BLaER1 (cell line): ENCODE measurements around the gene SLC25A44.
"Not testable (repeated sequence)": the region's sequence is repeated elsewhere in the genome, so short reads cannot be mapped to it uniquely, and the experiment has no call there.

Experiments used
- H3K27ac ChIP-seq: shearing (Covaris generic); formaldehyde crosslinking; 2 replicates; pipeline ENCODE4 v1.8.1; 2022
- H3K27me3 ChIP-seq: shearing (Covaris generic); formaldehyde crosslinking; 2 replicates; pipeline ENCODE4 v1.8.1; 2022
- H3K36me3 ChIP-seq: shearing (Covaris generic); formaldehyde crosslinking; 2 replicates; pipeline ENCODE4 v1.8.1; 2022
- H3K4me1 ChIP-seq: shearing (Covaris generic); formaldehyde crosslinking; 2 replicates; pipeline ENCODE4 v1.8.1; 2022
- H3K4me2 ChIP-seq: shearing (Covaris generic); formaldehyde crosslinking; 2 replicates; pipeline ENCODE4 v1.8.1; 2022
- H3K4me3 ChIP-seq: shearing (Covaris generic); formaldehyde crosslinking; 2 replicates; pipeline ENCODE4 v1.8.1; 2022
- H3K9ac ChIP-seq: shearing (Covaris generic); formaldehyde crosslinking; 2 replicates; pipeline ENCODE4 v1.8.1; 2022
- H3K9me3 ChIP-seq: shearing (Covaris generic); formaldehyde crosslinking; 2 replicates; pipeline ENCODE4 v1.8.1; 2022
- H4K20me1 ChIP-seq: shearing (Covaris generic); formaldehyde crosslinking; 2 replicates; pipeline ENCODE4 v1.8.1; 2022
- Cebpa-rat ChIP-seq: shearing (Covaris generic); IDR thresholded peaks from 2 replicates; pipeline ENCODE4 v1.8.1; 2022

Gene SLC25A44

DNA sequence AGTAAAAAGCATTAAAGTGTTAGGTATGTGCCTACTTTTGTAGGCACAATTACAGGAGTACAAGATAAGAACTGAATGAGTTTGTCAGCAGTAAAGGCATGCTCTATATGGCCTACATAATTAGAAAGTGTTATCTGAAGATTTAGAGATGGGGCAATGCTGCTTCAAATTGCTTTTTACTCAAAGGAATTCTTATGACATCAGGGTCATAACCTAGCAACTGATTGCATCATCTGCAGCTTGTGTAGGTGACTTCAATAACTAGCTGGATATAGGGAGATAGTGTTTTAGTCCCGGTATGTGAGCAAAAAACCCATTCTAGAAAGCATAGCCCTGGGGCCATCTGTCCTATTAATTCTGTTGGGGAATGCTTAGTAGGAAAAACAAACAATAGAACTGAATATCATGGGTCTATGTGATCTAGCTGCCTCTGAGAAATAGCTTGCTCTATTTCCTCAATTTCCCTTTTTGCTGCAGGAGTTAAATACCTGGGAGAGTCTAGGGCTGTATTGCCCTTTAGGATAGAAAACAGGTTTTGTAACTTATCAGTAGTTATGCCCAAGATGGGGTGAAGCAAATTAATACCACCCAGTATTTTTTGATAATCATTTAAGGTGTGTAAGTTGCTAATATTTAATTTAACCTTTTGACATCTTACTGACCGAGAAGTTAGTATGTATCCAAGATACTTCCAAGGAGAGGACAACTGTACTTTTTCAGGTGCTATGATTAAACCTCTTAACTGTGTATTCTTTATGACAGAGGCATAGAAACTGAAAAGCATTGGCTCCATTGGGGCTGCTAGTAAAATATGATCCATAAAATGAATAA lies 7.3 kb upstream of the SLC25A44 start:
- H3K27ac ChIP-seq, H3K4me2 ChIP-seq, H3K4me3 ChIP-seq, H3K4me1 ChIP-seq, H3K9ac ChIP-seq, H3K36me3 ChIP-seq, H4K20me1 ChIP-seq, H3K27me3 ChIP-seq: not testable (repeated sequence)
- peaks cover 39% of the 10 kb centered on the region for H3K9me3 ChIP-seq

DNA sequence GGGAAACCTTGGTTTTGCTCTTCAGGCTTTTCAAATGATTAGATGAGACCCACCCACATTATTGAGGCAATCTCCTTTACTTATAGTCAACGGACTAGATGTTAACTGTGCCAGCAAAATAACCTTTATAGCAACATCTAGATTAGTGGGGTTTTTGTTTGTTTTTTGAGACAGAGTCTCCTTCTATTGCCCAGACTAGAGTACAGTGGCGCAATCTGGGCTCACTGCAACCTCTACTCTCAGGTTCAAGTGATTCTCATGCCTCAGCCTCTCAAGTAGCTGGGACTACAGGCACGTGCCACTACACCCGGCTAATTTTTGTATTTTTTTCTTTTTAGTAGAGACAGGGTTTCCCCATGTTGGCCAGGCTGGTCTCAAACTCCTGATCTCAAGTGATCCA lies 3.6 kb upstream of the SLC25A44 start:
- not testable (repeated sequence) for H3K9ac ChIP-seq, H3K27me3 ChIP-seq, H3K4me3 ChIP-seq, H3K36me3 ChIP-seq, H3K27ac ChIP-seq, H3K4me2 ChIP-seq, H4K20me1 ChIP-seq
- peaks cover 23% of the 10 kb centered on the region for H3K4me1 ChIP-seq
- H3K9me3 ChIP-seq, result peaks cover 39% of the 10 kb centered on the region

DNA sequence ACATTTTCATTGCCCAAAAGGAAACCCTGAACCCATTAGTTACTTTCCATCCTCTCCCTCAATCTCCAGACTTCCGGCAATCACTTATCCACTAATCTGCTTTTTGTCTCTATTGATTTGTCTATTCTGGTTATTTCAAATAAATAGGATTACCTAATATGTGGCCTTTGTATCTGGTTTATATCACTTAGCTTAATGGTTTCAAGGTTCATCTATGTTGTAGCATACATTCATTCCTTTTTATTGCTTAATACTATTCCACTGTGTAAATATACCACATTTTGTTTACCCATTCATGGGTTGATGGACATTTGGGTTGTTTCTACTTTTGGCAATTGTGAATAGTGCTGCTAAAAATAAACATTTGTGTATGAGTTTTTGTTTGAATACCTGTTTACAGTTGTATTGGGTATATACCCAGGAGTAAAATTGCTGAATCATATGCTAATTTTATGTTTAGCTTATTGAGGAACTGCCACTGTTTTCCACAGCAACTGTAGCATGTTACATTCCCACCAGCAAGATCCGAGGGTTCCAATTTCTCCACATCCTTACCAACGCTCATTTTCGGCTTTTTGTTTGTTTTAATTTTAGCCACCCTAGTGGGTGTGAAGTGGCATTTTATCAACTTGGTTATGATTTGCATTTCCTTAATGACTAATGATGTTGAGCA lies 2.5 kb upstream of the SLC25A44 start:
- H4K20me1 ChIP-seq, result peaks cover 21% of the 10 kb centered on the region; the same call in 1 of the 2 replicates
- no peak for TF ChIP-seq Cebpa-rat
- no peak overlapping the region for H3K4me2 ChIP-seq
- peaks cover 29% of the 10 kb centered on the region for H3K4me1 ChIP-seq
- peaks cover 35% of the 10 kb centered on the region for H3K9me3 ChIP-seq
- H3K27me3 ChIP-seq, result no peaks in the 10 kb centered on the region
- H3K36me3 ChIP-seq, result peaks cover 12% of the 10 kb centered on the region
- no peak overlapping the region for H3K9ac ChIP-seq
- no peak overlapping the region for H3K27ac ChIP-seq
- no peak overlapping the region for H3K4me3 ChIP-seq

DNA sequence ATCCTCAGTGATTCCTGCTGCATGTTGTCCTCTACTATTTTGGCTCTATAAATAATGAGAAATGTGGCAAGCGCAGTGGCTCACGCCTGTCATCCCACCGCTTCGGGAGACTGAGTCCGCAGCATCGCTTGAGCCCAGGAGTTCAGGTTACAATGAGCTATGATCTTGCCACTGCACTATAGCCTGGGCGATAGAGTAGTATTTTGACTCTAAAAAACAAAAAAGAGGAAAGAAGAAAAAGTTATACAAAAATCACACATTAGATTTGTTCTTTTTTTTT lies 756 bp upstream of the SLC25A44 start:
- Histone ChIP-seq H3K9me3 (peaks cover 20% of the 10 kb centered on the region), H3K27ac (peak overlapping the region; percentile 85), H4K20me1 (peaks cover 38% of the 10 kb centered on the region), H3K4me3 (peak overlapping the region; percentile 83), H3K4me1 (peaks cover 29% of the 10 kb centered on the region), H3K36me3 (peaks cover 29% of the 10 kb centered on the region), H3K9ac (peak overlapping the region; percentile 81), H3K27me3 (no peaks in the 10 kb centered on the region), H3K4me2 (peak overlapping the region; percentile 81)
- no peak for TF ChIP-seq Cebpa-rat

DNA sequence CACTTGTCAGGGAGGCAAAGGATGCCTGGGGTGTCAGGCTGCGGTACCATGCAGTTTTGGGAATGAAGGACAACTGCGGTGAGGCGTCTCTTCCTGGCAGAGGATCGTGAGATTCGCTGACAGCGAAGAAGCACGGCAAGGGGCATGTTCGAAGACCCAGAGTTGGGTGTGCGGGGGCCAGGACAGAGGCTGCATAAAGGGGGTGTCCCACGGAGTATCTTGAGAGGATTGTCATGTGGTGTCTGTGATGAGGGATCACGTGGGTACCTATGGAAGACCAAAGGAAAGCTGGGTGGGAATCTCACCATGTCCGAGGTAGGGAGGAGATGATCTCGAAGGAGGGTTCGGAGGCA lies 372 bp downstream of the SLC25A44 start:
- no peak for TF ChIP-seq Cebpa-rat
- H3K27ac ChIP-seq, result peak overlapping the region; percentile 42
- H3K4me3 ChIP-seq, result peak overlapping the region; percentile 83
- H3K36me3 ChIP-seq, result peaks cover 39% of the 10 kb centered on the region
- peaks cover 49% of the 10 kb centered on the region for H4K20me1 ChIP-seq
- H3K9me3 ChIP-seq, result peaks cover 8% of the 10 kb centered on the region
- peaks cover 29% of the 10 kb centered on the region for H3K4me1 ChIP-seq
- H3K4me2 ChIP-seq, result peak overlapping the region; percentile 92
- H3K27me3 ChIP-seq, result no peaks in the 10 kb centered on the region
- H3K9ac ChIP-seq, result peak overlapping the region; percentile 84

DNA sequence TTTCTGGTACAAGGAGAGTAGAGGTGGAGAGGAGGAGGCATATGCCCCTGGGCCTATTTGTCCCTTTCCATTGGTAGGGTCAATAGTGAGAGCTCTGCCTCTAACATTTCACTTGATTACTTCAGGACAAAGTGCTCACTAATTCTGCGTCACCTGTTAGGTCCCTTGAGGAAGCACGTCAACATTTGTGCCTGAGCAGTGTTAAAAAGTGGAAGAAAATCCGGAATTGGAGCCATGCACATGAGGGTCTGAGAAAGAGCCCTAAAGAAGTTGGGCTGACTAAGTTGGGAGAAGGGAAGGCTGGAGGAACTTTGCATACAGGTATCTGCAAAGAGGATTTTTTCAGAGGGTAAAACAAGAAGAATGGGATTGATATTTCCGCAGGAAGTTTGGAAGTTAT lies 1.9 kb downstream of the SLC25A44 start:
- peaks cover 29% of the 10 kb centered on the region for H3K4me1 ChIP-seq
- H3K4me3 ChIP-seq, result no peak overlapping the region
- no peaks in the 10 kb centered on the region for H3K27me3 ChIP-seq
- H3K9me3 ChIP-seq, result no peaks in the 10 kb centered on the region
- H4K20me1 ChIP-seq, result peaks cover 61% of the 10 kb centered on the region
- no peak overlapping the region for H3K9ac ChIP-seq
- H3K27ac ChIP-seq, result no peak overlapping the region
- peak overlapping the region; percentile 92 for H3K4me2 ChIP-seq
- TF ChIP-seq Cebpa-rat, result no peak
- peaks cover 54% of the 10 kb centered on the region for H3K36me3 ChIP-seq

DNA sequence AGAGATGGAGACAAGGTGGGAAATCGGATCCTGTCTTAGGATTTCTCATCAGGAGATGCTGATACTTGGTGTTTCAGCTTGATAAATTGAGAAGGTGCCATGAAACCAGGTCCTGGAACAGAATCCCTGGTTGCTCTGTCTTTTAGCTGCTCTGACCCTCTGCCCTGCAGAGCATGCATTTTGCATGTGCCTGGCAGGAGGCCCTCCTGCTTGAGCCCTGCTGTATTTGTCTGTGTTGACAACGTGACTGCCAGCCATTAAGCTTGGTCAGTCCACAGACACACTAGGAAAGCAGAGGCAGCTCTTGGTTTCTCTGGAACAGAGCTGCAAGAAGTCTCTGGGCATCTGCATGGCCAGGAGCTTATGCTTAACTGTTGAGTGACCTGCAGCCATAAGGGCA lies 2.5 kb downstream of the SLC25A44 start:
- no peak overlapping the region for H3K9ac ChIP-seq

DNA sequence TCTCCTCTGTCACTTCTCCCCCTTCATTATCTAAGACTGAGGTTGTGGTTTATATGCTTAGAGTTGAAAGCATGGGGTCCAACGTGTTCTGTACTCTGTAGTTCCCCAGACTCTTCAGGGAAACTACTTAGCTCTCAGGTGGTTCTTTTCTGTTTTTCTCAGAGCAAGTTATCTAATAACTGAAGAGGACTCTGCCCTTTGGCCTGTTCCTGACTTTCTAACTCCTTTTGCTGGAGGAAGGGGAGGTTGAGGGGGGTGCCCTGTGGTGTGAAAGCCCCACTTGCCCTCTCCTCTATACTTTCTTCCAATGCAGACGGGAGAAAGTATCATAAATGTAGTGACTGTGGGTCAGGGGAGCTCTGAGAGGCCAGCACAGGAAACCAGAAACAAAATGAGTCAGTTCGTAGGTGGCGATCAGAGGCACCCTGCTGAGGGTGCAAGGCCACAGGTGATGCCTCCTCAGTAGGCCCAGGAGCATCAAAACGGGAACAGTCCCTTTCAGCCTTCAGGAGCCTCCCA lies 5.0 kb downstream of the SLC25A44 start:
- peaks cover 77% of the 10 kb centered on the region for H3K36me3 ChIP-seq
- H3K9me3 ChIP-seq, result no peaks in the 10 kb centered on the region
- no peaks in the 10 kb centered on the region for H3K27me3 ChIP-seq
- H3K4me1 ChIP-seq, result peaks cover 27% of the 10 kb centered on the region
- H4K20me1 ChIP-seq, result peaks cover 71% of the 10 kb centered on the region
- no peak overlapping the region for H3K4me3 ChIP-seq
- no peak for TF ChIP-seq Cebpa-rat
- no peak overlapping the region for H3K27ac ChIP-seq
- H3K4me2 ChIP-seq, result no peak overlapping the region
- H3K9ac ChIP-seq, result no peak overlapping the region

More for the DNA sequence above, 2.5 kb downstream of the SLC25A44 start:
- Histone ChIP-seq H3K4me3 (no peak overlapping the region), H3K4me1 (peaks cover 35% of the 10 kb centered on the region), H3K27me3 (no peaks in the 10 kb centered on the region), H3K9me3 (no peaks in the 10 kb centered on the region), H3K27ac (no peak overlapping the region), H3K4me2 (no peak overlapping the region), H3K36me3 (peaks cover 59% of the 10 kb centered on the region), H4K20me1 (peaks cover 67% of the 10 kb centered on the region)
- TF ChIP-seq Cebpa-rat, result no peak

DNA sequence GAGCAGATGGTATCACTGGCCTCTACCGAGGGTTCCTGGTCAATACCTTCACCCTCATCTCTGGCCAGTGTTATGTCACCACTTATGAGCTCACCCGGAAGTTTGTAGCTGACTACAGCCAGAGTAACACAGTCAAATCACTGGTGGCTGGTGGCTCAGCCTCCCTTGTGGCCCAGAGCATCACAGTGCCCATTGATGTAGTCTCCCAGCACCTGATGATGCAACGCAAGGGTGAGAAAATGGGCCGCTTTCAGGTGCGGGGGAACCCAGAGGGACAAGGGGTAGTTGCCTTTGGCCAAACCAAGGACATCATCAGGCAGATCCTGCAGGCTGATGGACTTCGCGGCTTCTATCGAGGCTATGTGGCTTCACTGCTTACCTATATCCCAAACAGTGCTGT lies 6.1 kb downstream of the SLC25A44 start:
- no peak overlapping the region for H3K27ac ChIP-seq
- H3K9me3 ChIP-seq, result no peaks in the 10 kb centered on the region
- no peak for TF ChIP-seq Cebpa-rat
- no peak overlapping the region for H3K4me3 ChIP-seq
- no peak overlapping the region for H3K9ac ChIP-seq
- peaks cover 18% of the 10 kb centered on the region for H3K4me1 ChIP-seq
- no peak overlapping the region for H3K4me2 ChIP-seq
- peaks cover 89% of the 10 kb centered on the region for H3K36me3 ChIP-seq
- H3K27me3 ChIP-seq, result no peaks in the 10 kb centered on the region
- H4K20me1 ChIP-seq, result peaks cover 63% of the 10 kb centered on the region

DNA sequence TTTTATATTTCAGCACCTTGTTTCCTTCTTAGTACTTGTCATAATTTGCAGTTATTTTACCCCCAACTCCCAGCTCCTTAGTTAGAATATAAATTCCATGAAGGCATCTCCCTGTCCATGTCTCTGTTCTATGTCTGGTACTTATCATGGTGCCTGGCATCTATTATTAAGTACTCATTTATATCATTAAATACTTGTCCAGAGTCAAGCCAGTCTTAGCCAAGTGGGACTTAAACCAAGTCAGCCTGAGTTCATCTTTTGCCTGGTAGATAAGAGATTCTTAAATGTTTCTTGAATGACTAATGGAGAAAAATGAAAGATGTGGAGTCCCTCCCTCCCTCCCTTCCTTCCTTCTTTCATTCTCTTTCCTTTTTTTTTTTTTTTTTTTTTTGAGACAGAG lies 9.4 kb downstream of the SLC25A44 start:
- TF ChIP-seq Cebpa-rat, result no peak
- Histone ChIP-seq H3K9ac (no peak overlapping the region), H3K36me3 (peaks cover 91% of the 10 kb centered on the region), H4K20me1 (peaks cover 31% of the 10 kb centered on the region), H3K27ac (no peak overlapping the region), H3K4me2 (no peak overlapping the region), H3K4me3 (no peak overlapping the region), H3K27me3 (no peaks in the 10 kb centered on the region), H3K4me1 (0 out of 2 replicates have a peak, but pooled peaks cover 9% of the 10 kb centered on the region), H3K9me3 (no peaks in the 10 kb centered on the region)
